ENCODE data around the gene SCAF4.

DNA sequence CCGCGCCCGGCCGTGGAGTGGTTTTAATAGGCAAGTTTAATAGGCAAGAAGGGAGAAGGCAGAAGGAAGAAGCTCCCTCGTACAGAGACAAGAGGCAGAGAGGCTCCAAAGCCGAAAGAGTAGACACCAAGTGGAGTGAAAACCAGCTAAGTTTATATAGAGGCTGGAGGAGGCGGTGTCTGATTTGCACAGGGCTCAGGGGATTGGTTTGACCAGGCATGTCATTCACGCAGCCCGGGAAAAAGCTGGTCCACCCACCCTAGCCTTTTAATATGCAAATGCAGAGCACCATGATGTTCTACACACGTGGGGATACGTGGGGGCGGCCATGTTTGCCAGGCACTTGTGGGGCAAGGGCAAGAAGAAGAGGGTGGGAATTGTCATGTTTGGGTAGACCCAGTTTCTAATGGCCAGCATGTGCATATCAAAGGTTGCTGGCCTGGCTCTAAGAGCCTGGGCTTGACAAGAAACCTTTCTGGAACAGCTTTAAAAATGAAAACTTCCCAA, 90.4 kb downstream of the SCAF4 start:
- no peak for TF ChIP-seq EZH2 (IDR thresholded peaks at IDR 0.05; ENCODE audit: borderline replicate concordance, low read depth, low read length, severe bottlenecking)
- TF ChIP-seq, protein P1, sequence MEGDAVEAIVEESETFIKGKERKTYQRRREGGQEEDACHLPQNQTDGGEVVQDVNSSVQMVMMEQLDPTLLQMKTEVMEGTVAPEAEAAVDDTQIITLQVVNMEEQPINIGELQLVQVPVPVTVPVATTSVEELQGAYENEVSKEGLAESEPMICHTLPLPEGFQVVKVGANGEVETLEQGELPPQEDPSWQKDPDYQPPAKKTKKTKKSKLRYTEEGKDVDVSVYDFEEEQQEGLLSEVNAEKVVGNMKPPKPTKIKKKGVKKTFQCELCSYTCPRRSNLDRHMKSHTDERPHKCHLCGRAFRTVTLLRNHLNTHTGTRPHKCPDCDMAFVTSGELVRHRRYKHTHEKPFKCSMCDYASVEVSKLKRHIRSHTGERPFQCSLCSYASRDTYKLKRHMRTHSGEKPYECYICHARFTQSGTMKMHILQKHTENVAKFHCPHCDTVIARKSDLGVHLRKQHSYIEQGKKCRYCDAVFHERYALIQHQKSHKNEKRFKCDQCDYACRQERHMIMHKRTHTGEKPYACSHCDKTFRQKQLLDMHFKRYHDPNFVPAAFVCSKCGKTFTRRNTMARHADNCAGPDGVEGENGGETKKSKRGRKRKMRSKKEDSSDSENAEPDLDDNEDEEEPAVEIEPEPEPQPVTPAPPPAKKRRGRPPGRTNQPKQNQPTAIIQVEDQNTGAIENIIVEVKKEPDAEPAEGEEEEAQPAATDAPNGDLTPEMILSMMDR (IDR thresholded peaks at IDR 0.05; ENCODE audit: borderline replicate concordance, extremely low read depth, low read length, poor library complexity, severe bottlenecking), result no peak
